A549 (cell line): Measurements from ENCODE around the gene PDXP. TPM values are rescaled to one million over a fixed set of nuclear protein-coding genes. Genes with fewer than 3 reads are reported as not detected.

Experiments used
- ATAC-seq, 2 experiments: fragments of 200-7000 bp in 1 of 2; fragments of >200 bp in 1 of 2; cut with Nextera tagmentation in 1 of 2; cut with Tn5 transposase in 1 of 2; 3 replicates each; pipeline versions ENCODE4 v1.8.0 to v1.9.1; 2018 to 2020; ENCODE audit warnings: mild to moderate bottlenecking in 1 of 2, moderate library complexity in 1 of 2
- CTCF ChIA-PET: fragments of 300-600 bp; sonication (Branson Sonifier 250); formaldehyde crosslinking; extraction: SDS; loops from one replicate; lab custom pipeline; 2021; ENCODE audit warnings: antibody characterized with exemption, inconsistent platforms; lab: Yijun Ruan, JAX
- POLR2A ChIA-PET: fragments of 350-600 bp; formaldehyde crosslinking; extraction: SDS; loops from one replicate; lab custom pipeline; 2021; ENCODE audit warnings: antibody characterized with exemption, inconsistent platforms; lab: Yijun Ruan, JAX
- DNase-seq, 2 experiments: peaks; one replicate each; pipeline versions ENCODE4 v3.0.0 to v3.0.0-alpha.2; 2011 to 2016; ENCODE audit warnings: low read depth in 1 of 2, low spot score in 1 of 2
- FAIRE-seq: peaks from 2 replicates; lab custom pipeline; 2011; peaks lifted over from hg19 to GRCh38; lab: Jason Lieb, UNC
- H3K27ac ChIP-seq, 2 experiments: fragments of >200 bp; sonication (Bioruptor Twin); formaldehyde crosslinking; 3 replicates each; pipeline ENCODE4 v1.5.1; 2016 to 2017
- H3K4me1 ChIP-seq: fragments of >200 bp; sonication (Bioruptor Twin); formaldehyde crosslinking; 3 replicates; pipeline ENCODE4 v1.6.1; 2016
- H3K4me2 ChIP-seq: fragments of >200 bp; sonication (Bioruptor Twin); formaldehyde crosslinking; 3 replicates; pipeline ENCODE4 v1.6.1; 2016
- H3K4me3 ChIP-seq: fragments of >200 bp; sonication (Bioruptor Twin); formaldehyde crosslinking; 3 replicates; pipeline ENCODE4 v1.5.1; 2016
- H3K9me3 ChIP-seq: fragments of >200 bp; sonication (Bioruptor Twin); formaldehyde crosslinking; 3 replicates; pipeline ENCODE4 v1.6.1; 2016
- BCL3 ChIP-seq: fragments of >200 bp; sonication (Bioruptor Twin); formaldehyde crosslinking; IDR thresholded peaks from 3 replicates; pipeline ENCODE4 v1.6.1; 2016
- CBX2 ChIP-seq: fragments of 200-600 bp; sonication (generic); IDR thresholded peaks from 2 replicates; pipeline ENCODE4 v1.6.1; 2016; ENCODE audit warnings: low read depth, mild to moderate bottlenecking, borderline replicate concordance
- CEBPB ChIP-seq, 2 experiments: fragments of >200 bp in 1 of 2; sonication (Bioruptor Twin) in 1 of 2; formaldehyde crosslinking in 1 of 2; IDR thresholded peaks; 2 replicates each; pipeline ENCODE4 v1.6.1; 2012 to 2016
- EHMT2 ChIP-seq: fragments of 200-600 bp; sonication (generic); IDR thresholded peaks from 2 replicates; pipeline ENCODE4 v1.6.1; 2016; ENCODE audit warnings: antibody characterized with exemption, low read depth, mild to moderate bottlenecking, moderate library complexity
- EP300 ChIP-seq, 2 experiments: fragments of >200 bp; sonication (Bioruptor Twin); formaldehyde crosslinking; IDR thresholded peaks; 2 replicates in 1 of 2; 3 replicates in 1 of 2; pipeline ENCODE4 v1.6.1; 2016 to 2017
- FOSL2 ChIP-seq, 2 experiments: fragments of 450-650 bp in 1 of 2; fragments of >200 bp in 1 of 2; sonication (Bioruptor Twin) in 1 of 2; formaldehyde crosslinking; IDR thresholded peaks; 2 replicates each; pipeline versions ENCODE4 v1.5.0 to v1.6.1; 2016 to 2020; ENCODE audit warnings: mild to moderate bottlenecking in 1 of 2, moderate library complexity in 1 of 2
- GATA3 ChIP-seq: IDR thresholded peaks from 2 replicates; pipeline ENCODE4 v1.6.1; 2012; ENCODE audit warnings: borderline replicate concordance
- HDAC2 ChIP-seq: fragments of 200-600 bp; sonication (generic); IDR thresholded peaks from 2 replicates; pipeline ENCODE4 v1.6.1; 2016
- HEYL ChIP-seq: fragments of 250-450 bp; sonication (Bioruptor Pico); IDR thresholded peaks from 2 replicates; pipeline ENCODE4 v1.8.0; 2021; ENCODE audit warnings: mild to moderate bottlenecking, moderate library complexity
- HMGXB4 ChIP-seq: fragments of 250-450 bp; sonication (Bioruptor Pico); IDR thresholded peaks from 2 replicates; pipeline ENCODE4 v1.5.0; 2021; ENCODE audit warnings: mild to moderate bottlenecking, moderate library complexity, borderline replicate concordance
- HOXB13 ChIP-seq: fragments of 250-450 bp; sonication (Bioruptor Pico); IDR thresholded peaks from 2 replicates; pipeline ENCODE4 v1.5.0; 2020; ENCODE audit warnings: low read depth, mild to moderate bottlenecking, moderate library complexity
- MAFK ChIP-seq: fragments of 450-650 bp; IDR thresholded peaks from 2 replicates; pipeline ENCODE4 v1.6.1; 2014; ENCODE audit not compliant: partially characterized antibody
- POLR2A ChIP-seq: IDR thresholded peaks from 2 replicates; pipeline ENCODE4 v1.6.1; 2012; ENCODE audit warnings: mild to moderate bottlenecking, low read length
- POLR2AphosphoS2 ChIP-seq: conservative IDR thresholded peaks from 2 replicates; pipeline ENCODE4 v1.6.1; 2012; ENCODE audit warnings: low read length, improper control_type of control experiment, inconsistent platforms
- RARB ChIP-seq: fragments of 250-450 bp; sonication (Bioruptor Pico); IDR thresholded peaks from 2 replicates; pipeline ENCODE4 v1.8.0; 2021; ENCODE audit warnings: mild to moderate bottlenecking, moderate library complexity
- REST ChIP-seq: fragments of 200-600 bp; sonication (generic); IDR thresholded peaks from 2 replicates; pipeline ENCODE4 v1.6.1; 2016; ENCODE audit warnings: antibody characterized with exemption, mild to moderate bottlenecking, moderate library complexity
- RFX5 ChIP-seq: fragments of 450-650 bp; IDR thresholded peaks from 2 replicates; pipeline ENCODE4 v1.7.1; 2014; ENCODE audit warnings: antibody characterized with exemption, mild to moderate bottlenecking, moderate library complexity
- TFCP2L1 ChIP-seq: fragments of 250-450 bp; sonication (Bioruptor Pico); IDR thresholded peaks from 2 replicates; pipeline ENCODE4 v1.5.0; 2021; ENCODE audit warnings: mild to moderate bottlenecking
- ZFP36 ChIP-seq: fragments of 450-650 bp; IDR thresholded peaks from 2 replicates; pipeline ENCODE4 v1.6.1; 2014; ENCODE audit warnings: borderline replicate concordance; ENCODE audit not compliant: partially characterized antibody
- ZSCAN20 ChIP-seq: fragments of 250-450 bp; sonication (Bioruptor Pico); IDR thresholded peaks from 2 replicates; pipeline ENCODE4 v1.8.0; 2022; ENCODE audit warnings: mild to moderate bottlenecking, moderate library complexity
- WGBS: methylation state at CpG from one replicate; pipeline ENCODE4 v1.1.6; 2017; ENCODE audit errors: missing lambda C conversion rate; 5-methylcytosine and 5-hydroxymethylcytosine counted together
- polyA plus RNA-seq, 4 experiments: library from polyadenylated mRNA; depleted of rRNA in 3 of 4; stranded (reverse); fragments of >200 nt; fragmentation: RNase III in 1 of 4; extraction: RNeasy Plus Mini Kit Qiagen cat#74134 plus additional on column Dnase treatment in 1 of 4; gene quantifications; 2 replicates in 3 of 4; 3 replicates in 1 of 4; pipeline ENCODE4 v1.2.3, GENCODE V29; 2011 to 2017
- TF ChIP-seq, protein P1 (sequence below): fragments of >200 bp; sonication (Bioruptor Twin); formaldehyde crosslinking; IDR thresholded peaks from 3 replicates; pipeline ENCODE4 v1.5.1; 2016

PDXP gene
- polyA plus RNA-seq, 2 of the 4 experiments (the other 2 are of a cell fraction): 11.5 to 13.1 TPM

DNA sequence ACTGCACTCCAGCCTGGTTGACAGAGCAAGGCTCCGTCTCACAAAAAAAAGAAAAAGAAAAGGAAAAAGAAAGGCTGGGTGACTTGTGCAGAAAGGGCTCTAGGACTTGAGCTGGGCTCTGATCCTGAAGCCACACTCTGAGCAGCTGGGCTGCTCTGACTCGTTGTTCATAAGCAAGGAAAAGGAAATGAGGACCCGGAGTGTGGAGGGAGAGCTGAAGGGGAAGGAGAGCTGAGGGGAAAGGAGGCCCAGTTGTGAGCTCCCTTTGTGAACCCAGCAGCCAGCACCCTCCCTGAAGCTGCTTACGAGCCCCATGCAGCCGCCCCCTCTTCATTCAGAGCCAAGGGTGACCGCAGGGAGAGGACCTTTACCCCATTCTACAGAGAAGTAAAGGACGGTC is 31.4 kb upstream of the PDXP start:
- CTCF ChIA-PET: interaction anchor here (0.8 to 11.4 kb wide), 6 partner anchors 9 to 165 kb away, joined by 3 to 129 read pairs (median 5); partner anchors contain the start of genes GGA1 and SH3BP1
- Histone ChIP-seq H3K4me1 (no peaks in the 10 kb centered on the region), H3K9me3 (no peaks in the 10 kb centered on the region), H3K27ac (no peak overlapping the region), H3K4me3 (no peak overlapping the region), H3K4me2 (no peak overlapping the region)
- DNase-seq: no peak
- ATAC-seq: no peak
- 90% methylated on average over 7 of the region's 7 CpGs for WGBS
- TF ChIP-seq REST: no peak
- no peak for TF ChIP-seq ZFP36
- no peak for TF ChIP-seq EP300 (IDR thresholded peaks at IDR 0.05)
- no peak for TF ChIP-seq HDAC2
- TF ChIP-seq RARB (CRISPR knock-in tag): no peak
- TF ChIP-seq CEBPB (IDR thresholded peaks at IDR 0.05): no peak
- no peak for TF ChIP-seq GATA3
- TF ChIP-seq CBX2: no peak
- FAIRE-seq: no peak
- POLR2A ChIA-PET: no interaction called here

- DNase-seq (no peak), ATAC-seq (no peak)
- no peak overlapping the region for H3K4me3 ChIP-seq
- no peak overlapping the region for H3K4me2 ChIP-seq
- ChIA-PET POLR2A (no interaction called here), CTCF (interaction anchor here (0.8 to 11.4 kb wide), 7 partner anchors 9 to 164 kb away, joined by 3 to 129 read pairs (median 5); partner anchors contain the start of genes GGA1 and SH3BP1)
- no peaks in the 10 kb centered on the region for H3K4me1 ChIP-seq
- H3K27ac ChIP-seq: no peak overlapping the region
- 88% methylated on average over 6 of the region's 6 CpGs for WGBS
- H3K9me3 ChIP-seq: no peaks in the 10 kb centered on the region
- TF ChIP-seq REST: no peak
- TF ChIP-seq HOXB13 (CRISPR knock-in tag): no peak
- TF ChIP-seq POLR2A: no peak
- TF ChIP-seq EHMT2: no peak
- no peak for TF ChIP-seq RFX5
- TF ChIP-seq, all 56 proteins: peak for 0
- FAIRE-seq: no peak
Observed at GRCh38 chr22:37627545-37627944, 31.0 kb upstream of the PDXP start.

DNA sequence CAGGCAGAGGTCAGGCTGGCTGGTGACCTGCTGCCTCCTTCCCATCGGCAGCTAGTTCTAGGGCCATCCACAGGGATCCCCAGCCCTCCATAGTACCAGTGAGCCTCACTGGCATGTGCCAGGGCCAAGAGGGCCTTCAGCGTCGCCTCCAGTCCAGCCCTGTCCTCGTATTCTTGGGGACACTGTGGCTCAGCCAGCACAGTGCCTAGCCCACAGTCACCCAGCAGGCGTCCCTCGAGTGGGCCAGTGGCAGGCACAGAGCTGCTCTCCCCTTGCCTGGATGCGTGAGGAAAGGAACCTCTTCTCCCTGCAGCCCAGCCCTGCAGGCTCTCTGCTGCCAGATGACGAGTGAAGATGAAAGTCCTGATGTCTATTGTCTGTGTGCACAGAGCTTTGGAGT is 29.7 kb upstream of the PDXP start:
- POLR2A ChIA-PET: no interaction called here
- Histone ChIP-seq H3K4me1 (no peaks in the 10 kb centered on the region), H3K4me3 (no peak overlapping the region), H3K9me3 (no peaks in the 10 kb centered on the region), H3K27ac (no peak overlapping the region), H3K4me2 (no peak overlapping the region)
- 72% methylated on average over 7 of the region's 8 CpGs for WGBS
- DNase-seq (no peak), ATAC-seq (no peak), FAIRE-seq (no peak)
- CTCF ChIA-PET: interaction anchor here (0.7 to 11.4 kb wide), 9 partner anchors 8 to 163 kb away, joined by 3 to 129 read pairs (median 4); partner anchors contain the start of genes GGA1 and SH3BP1
- TF ChIP-seq TFCP2L1 (CRISPR knock-in tag): no peak
- TF ChIP-seq CBX2: no peak
- TF ChIP-seq HEYL (CRISPR knock-in tag): no peak
- TF ChIP-seq BCL3: no peak
- no peak for TF ChIP-seq EHMT2
- TF ChIP-seq POLR2A: no peak
- no peak for TF ChIP-seq FOSL2 (IDR thresholded peaks at IDR 0.05)
- TF ChIP-seq FOSL2 (CRISPR knock-in tag; IDR thresholded peaks at IDR 0.05): no peak
- TF ChIP-seq MAFK: no peak
- TF ChIP-seq, protein P1, sequence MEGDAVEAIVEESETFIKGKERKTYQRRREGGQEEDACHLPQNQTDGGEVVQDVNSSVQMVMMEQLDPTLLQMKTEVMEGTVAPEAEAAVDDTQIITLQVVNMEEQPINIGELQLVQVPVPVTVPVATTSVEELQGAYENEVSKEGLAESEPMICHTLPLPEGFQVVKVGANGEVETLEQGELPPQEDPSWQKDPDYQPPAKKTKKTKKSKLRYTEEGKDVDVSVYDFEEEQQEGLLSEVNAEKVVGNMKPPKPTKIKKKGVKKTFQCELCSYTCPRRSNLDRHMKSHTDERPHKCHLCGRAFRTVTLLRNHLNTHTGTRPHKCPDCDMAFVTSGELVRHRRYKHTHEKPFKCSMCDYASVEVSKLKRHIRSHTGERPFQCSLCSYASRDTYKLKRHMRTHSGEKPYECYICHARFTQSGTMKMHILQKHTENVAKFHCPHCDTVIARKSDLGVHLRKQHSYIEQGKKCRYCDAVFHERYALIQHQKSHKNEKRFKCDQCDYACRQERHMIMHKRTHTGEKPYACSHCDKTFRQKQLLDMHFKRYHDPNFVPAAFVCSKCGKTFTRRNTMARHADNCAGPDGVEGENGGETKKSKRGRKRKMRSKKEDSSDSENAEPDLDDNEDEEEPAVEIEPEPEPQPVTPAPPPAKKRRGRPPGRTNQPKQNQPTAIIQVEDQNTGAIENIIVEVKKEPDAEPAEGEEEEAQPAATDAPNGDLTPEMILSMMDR: no peak
- no peak for TF ChIP-seq ZSCAN20
- TF ChIP-seq POLR2AphosphoS2: no peak
- no peak for TF ChIP-seq HMGXB4 (CRISPR knock-in tag)
